PC-9 (cell line): ENCODE results near the gene CD200.

ENCODE experiments used
- CTCF ChIP-seq: fragments of 200-600 bp; sonication (generic); conservative IDR thresholded peaks from 2 replicates; pipeline ENCODE4 v1.6.1; 2017; ENCODE audit warnings: mixed run types, antibody characterized with exemption, mild to moderate bottlenecking, moderate library complexity
- EZH2 ChIP-seq: fragments of 200-600 bp; sonication (generic); IDR thresholded peaks from 2 replicates; pipeline ENCODE4 v1.8.0; 2017; ENCODE audit warnings: antibody characterized with exemption, low read depth

DNA sequence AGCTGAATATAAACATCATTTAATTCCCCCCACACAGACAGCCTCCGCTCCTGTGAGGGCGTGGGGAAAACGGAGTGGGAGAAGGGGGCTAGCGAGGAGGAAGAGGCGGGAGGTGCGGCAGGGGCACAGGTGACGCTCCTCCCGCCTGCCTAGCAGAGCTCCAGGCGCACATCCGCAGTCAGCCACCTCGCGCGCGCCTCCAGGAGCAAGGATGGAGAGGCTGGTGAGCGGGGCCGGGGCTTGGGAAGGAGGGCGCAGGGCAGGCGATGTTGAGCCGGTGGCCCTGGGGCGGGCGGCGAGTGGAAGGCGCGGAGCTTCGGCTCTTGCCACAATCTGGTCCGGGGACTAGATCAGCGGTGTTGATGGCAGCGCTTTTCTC is at the start of gene CD200:
- TF ChIP-seq CTCF, result no peak
- TF ChIP-seq EZH2, result no peak
